Measurements from ENCODE around the gene HELQ. TPM values are rescaled to one million over a fixed set of nuclear protein-coding genes. Genes with fewer than 3 reads are reported as not detected.

HELQ gene
- total and polyA plus RNA-seq, 2 of the 13 experiments (the other 11 are each of a cell fraction or from before 2014, with no cell fraction given) = 6.6 to 10.8 TPM

- peak; percentile 50 to 69; a peak in 2 of 4 replicates for TF ChIP-seq HMGXB4 (CRISPR knock-in tag; IDR thresholded peaks at IDR 0.05; ENCODE audit: borderline replicate concordance in 1 of 2, low read depth in 1 of 2)
- no peak for TF ChIP-seq ZKSCAN5 (CRISPR knock-in tag; IDR thresholded peaks at IDR 0.05)
- no peak for TF ChIP-seq ZSCAN12 (CRISPR knock-in tag; IDR thresholded peaks at IDR 0.05)
- TF ChIP-seq MEF2D (CRISPR knock-in tag; IDR thresholded peaks at IDR 0.05) = no peak
- TF ChIP-seq ZNF274 (CRISPR knock-in tag; IDR thresholded peaks at IDR 0.05) = peak; percentile 90
- TF ChIP-seq, protein P1, sequence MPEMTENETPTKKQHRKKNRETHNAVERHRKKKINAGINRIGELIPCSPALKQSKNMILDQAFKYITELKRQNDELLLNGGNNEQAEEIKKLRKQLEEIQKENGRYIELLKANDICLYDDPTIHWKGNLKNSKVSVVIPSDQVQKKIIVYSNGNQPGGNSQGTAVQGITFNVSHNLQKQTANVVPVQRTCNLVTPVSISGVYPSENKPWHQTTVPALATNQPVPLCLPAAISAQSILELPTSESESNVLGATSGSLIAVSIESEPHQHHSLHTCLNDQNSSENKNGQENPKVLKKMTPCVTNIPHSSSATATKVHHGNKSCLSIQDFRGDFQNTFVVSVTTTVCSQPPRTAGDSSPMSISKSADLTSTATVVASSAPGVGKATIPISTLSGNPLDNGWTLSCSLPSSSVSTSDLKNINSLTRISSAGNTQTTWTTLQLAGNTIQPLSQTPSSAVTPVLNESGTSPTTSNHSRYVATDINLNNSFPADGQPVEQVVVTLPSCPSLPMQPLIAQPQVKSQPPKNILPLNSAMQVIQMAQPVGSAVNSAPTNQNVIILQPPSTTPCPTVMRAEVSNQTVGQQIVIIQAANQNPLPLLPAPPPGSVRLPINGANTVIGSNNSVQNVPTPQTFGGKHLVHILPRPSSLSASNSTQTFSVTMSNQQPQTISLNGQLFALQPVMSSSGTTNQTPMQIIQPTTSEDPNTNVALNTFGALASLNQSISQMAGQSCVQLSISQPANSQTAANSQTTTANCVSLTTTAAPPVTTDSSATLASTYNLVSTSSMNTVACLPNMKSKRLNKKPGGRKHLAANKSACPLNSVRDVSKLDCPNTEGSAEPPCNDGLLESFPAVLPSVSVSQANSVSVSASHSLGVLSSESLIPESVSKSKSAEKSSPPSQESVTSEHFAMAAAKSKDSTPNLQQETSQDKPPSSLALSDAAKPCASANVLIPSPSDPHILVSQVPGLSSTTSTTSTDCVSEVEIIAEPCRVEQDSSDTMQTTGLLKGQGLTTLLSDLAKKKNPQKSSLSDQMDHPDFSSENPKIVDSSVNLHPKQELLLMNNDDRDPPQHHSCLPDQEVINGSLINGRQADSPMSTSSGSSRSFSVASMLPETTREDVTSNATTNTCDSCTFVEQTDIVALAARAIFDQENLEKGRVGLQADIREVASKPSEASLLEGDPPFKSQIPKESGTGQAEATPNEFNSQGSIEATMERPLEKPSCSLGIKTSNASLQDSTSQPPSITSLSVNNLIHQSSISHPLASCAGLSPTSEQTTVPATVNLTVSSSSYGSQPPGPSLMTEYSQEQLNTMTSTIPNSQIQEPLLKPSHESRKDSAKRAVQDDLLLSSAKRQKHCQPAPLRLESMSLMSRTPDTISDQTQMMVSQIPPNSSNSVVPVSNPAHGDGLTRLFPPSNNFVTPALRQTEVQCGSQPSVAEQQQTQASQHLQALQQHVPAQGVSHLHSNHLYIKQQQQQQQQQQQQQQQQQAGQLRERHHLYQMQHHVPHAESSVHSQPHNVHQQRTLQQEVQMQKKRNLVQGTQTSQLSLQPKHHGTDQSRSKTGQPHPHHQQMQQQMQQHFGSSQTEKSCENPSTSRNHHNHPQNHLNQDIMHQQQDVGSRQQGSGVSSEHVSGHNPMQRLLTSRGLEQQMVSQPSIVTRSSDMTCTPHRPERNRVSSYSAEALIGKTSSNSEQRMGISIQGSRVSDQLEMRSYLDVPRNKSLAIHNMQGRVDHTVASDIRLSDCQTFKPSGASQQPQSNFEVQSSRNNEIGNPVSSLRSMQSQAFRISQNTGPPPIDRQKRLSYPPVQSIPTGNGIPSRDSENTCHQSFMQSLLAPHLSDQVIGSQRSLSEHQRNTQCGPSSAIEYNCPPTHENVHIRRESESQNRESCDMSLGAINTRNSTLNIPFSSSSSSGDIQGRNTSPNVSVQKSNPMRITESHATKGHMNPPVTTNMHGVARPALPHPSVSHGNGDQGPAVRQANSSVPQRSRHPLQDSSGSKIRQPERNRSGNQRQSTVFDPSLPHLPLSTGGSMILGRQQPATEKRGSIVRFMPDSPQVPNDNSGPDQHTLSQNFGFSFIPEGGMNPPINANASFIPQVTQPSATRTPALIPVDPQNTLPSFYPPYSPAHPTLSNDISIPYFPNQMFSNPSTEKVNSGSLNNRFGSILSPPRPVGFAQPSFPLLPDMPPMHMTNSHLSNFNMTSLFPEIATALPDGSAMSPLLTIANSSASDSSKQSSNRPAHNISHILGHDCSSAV (CRISPR knock-in tag; IDR thresholded peaks at IDR 0.05; ENCODE audit: borderline replicate concordance) = no peak
- TF ChIP-seq ZNF563 (CRISPR knock-in tag; IDR thresholded peaks at IDR 0.05) = peak; percentile 75; the same call in 1 of the 2 replicates
- TF ChIP-seq TCF7L2 (IDR thresholded peaks at IDR 0.05; ENCODE audit: low read depth, low read length) = no peak
- TF ChIP-seq ZNF557 (CRISPR knock-in tag; IDR thresholded peaks at IDR 0.05) = 0 out of 2 replicates have a peak, but pooled peaks have one; percentile 12
- no peak for TF ChIP-seq MYNN (CRISPR knock-in tag; IDR thresholded peaks at IDR 0.05; ENCODE audit: low read depth)
- no peak for TF ChIP-seq ZNF34 (CRISPR knock-in tag; IDR thresholded peaks at IDR 0.05; ENCODE audit: borderline replicate concordance)
- no peak for TF ChIP-seq SMC3 (IDR thresholded peaks at IDR 0.05; ENCODE audit: low read length)
- TF ChIP-seq ZNF18 (CRISPR knock-in tag; IDR thresholded peaks at IDR 0.05; ENCODE audit: insufficient replicate concordance) = peak; percentile 81
- TF ChIP-seq ZNF589 (CRISPR knock-in tag; conservative IDR thresholded peaks at IDR 0.05) = peak; percentile 35; the same call in 1 of the 2 replicates
Observed at GRCh38 chr4:83484500-83485461, 29.2 kb upstream of the HELQ start, which contains the start of gene ABRAXAS1 (continued).
